Adrenal gland (tissue), 5 donors: ENCODE data around the gene ATP5MC2.

ENCODE experiments used
- POLR2A ChIP-seq, 2 donors: fragments of 450-650 bp; IDR thresholded peaks; one replicate each; pipeline ENCODE4 v1.6.1; 2017; ENCODE audit warnings: antibody characterized with exemption in 2 of 2, mild to moderate bottlenecking in 2 of 2, moderate library complexity in 1 of 2
- TF ChIP-seq, protein P1 (sequence below), 6 experiments: fragments of 450-650 bp in 4 of 6; fragments of 200-600 bp in 2 of 6; sonication (generic) in 1 of 6; IDR thresholded peaks; 1 replicate in 5 of 6; 2 replicates in 1 of 6; pipeline versions ENCODE4 v1.5.1 to v1.8.0; 2016 to 2021; ENCODE audit warnings: antibody characterized with exemption in 6 of 6, mild to moderate bottlenecking in 2 of 6, moderate library complexity in 1 of 6
- donor health status: DM: no; HTN: no; CAD: no.

DNA sequence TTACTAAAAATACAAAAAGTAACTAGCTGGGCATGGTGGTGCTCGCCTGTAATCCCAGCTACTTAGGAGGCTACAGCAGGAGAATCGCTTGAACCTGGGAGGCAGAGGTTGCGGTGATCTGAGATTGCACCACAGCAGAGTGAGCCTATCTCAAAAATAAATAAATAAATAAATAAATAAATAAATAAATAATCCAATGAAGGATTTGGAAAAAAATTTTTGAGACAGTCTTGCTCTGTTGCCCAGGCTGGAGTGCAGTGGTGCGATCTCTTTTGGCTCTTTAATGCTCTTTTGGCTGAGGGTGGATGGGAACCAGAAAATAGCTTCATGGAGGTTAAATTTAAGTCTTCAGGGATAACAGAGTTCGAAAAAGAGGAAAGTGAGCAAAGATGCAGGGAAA lies 11.7 kb downstream of the ATP5MC2 start:
- TF ChIP-seq, protein P1, sequence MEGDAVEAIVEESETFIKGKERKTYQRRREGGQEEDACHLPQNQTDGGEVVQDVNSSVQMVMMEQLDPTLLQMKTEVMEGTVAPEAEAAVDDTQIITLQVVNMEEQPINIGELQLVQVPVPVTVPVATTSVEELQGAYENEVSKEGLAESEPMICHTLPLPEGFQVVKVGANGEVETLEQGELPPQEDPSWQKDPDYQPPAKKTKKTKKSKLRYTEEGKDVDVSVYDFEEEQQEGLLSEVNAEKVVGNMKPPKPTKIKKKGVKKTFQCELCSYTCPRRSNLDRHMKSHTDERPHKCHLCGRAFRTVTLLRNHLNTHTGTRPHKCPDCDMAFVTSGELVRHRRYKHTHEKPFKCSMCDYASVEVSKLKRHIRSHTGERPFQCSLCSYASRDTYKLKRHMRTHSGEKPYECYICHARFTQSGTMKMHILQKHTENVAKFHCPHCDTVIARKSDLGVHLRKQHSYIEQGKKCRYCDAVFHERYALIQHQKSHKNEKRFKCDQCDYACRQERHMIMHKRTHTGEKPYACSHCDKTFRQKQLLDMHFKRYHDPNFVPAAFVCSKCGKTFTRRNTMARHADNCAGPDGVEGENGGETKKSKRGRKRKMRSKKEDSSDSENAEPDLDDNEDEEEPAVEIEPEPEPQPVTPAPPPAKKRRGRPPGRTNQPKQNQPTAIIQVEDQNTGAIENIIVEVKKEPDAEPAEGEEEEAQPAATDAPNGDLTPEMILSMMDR (IDR thresholded peaks at IDR 0.05): no peak
- TF ChIP-seq POLR2A (IDR thresholded peaks at IDR 0.05): no peak
